ENCODE data around the gene HEXIM1. TPM values are rescaled to one million over a fixed set of nuclear protein-coding genes. Genes with fewer than 3 reads are reported as not detected.

The HEXIM1 gene
- total RNA-seq, 1 experiment from 2014 or later: 78.0 TPM

- Mint-ChIP-seq H3K4me3 (ENCODE audit: unreplicated experiment) (peak overlapping the region; percentile 23), H3K36me3 (ENCODE audit: insufficient read depth, unreplicated experiment) (peaks cover 42% of the 10 kb centered on the region), H3K4me1 (ENCODE audit: low read depth, unreplicated experiment) (peaks cover 44% of the 10 kb centered on the region), H3K27ac (ENCODE audit: unreplicated experiment) (peak overlapping the region; percentile 97), H3K27me3 (ENCODE audit: insufficient read depth, unreplicated experiment) (no peaks in the 10 kb centered on the region), H3K9me3 (ENCODE audit: unreplicated experiment) (no peaks in the 10 kb centered on the region)
- TF ChIP-seq CTCF (IDR thresholded peaks at IDR 0.05; ENCODE audit: insufficient read depth in 1 of 2, low read depth in 1 of 2, low read length in 1 of 2, severe bottlenecking in 1 of 2, unreplicated experiment in 1 of 2): no peak
- intact Hi-C loops (cut with micrococcal nuclease; ENCODE audit: unreplicated experiment): no loop called here
- no peak for DNase-seq
- CTCF ChIA-PET: interaction anchor here (0.6 to 1.3 kb wide), 2 partner anchors 8 to 169 kb away, joined by 3 to 5 read pairs; partner anchors contain the start of gene ACBD4
- POLR2A ChIA-PET: interaction anchor here (1.4 kb wide), 1 partner anchor 21 kb away, joined by 3 read pairs; the partner anchor contains the start of gene HEXIM1
- no peaks in the 10 kb centered on the region; the same call in 1 of the 2 replicates for H3K36me3 ChIP-seq (ENCODE audit: control insufficient read depth, insufficient read depth, low read length)
- H3K4me3 ChIP-seq (ENCODE audit: low read depth, low read length): no peak overlapping the region
- H3K27me3 ChIP-seq (replicated peaks; ENCODE audit: control insufficient read depth, insufficient read depth, low read length): no peaks in the 10 kb centered on the region
- peaks cover 75% of the 10 kb centered on the region for H3K4me1 ChIP-seq
- H3K9me3 ChIP-seq: no peaks in the 10 kb centered on the region
- BruUV-seq (replicated peaks): no TSS peak
Observed at GRCh38 chr17:45127207-45127547, 21.1 kb upstream of the HEXIM1 start.

GRCh38 chr17:45127548-45128300 lies 20.6 kb upstream of the HEXIM1 start:
- Histone ChIP-seq H3K9me3 (no peaks in the 10 kb centered on the region), H3K4me1 (peaks cover 69% of the 10 kb centered on the region)
- BruUV-seq (replicated peaks): no TSS peak

More at GRCh38 chr17:45127548-45128300, 20.6 kb upstream of the HEXIM1 start:
- Histone ChIP-seq H3K36me3 (ENCODE audit: control insufficient read depth, insufficient read depth, low read length) (no peaks in the 10 kb centered on the region; the same call in 1 of the 2 replicates), H3K27me3 (replicated peaks; ENCODE audit: control insufficient read depth, insufficient read depth, low read length) (no peaks in the 10 kb centered on the region), H3K4me3 (ENCODE audit: low read depth, low read length) (no peak overlapping the region)
- Mint-ChIP-seq H3K4me3 (ENCODE audit: unreplicated experiment) (peak overlapping the region; percentile 23), H3K4me1 (ENCODE audit: low read depth, unreplicated experiment) (peaks cover 43% of the 10 kb centered on the region), H3K27ac (ENCODE audit: unreplicated experiment) (peak overlapping the region; percentile 97), H3K9me3 (ENCODE audit: unreplicated experiment) (no peaks in the 10 kb centered on the region), H3K27me3 (ENCODE audit: insufficient read depth, unreplicated experiment) (no peaks in the 10 kb centered on the region), H3K36me3 (ENCODE audit: insufficient read depth, unreplicated experiment) (peaks cover 43% of the 10 kb centered on the region)
- intact Hi-C loops (cut with micrococcal nuclease; ENCODE audit: unreplicated experiment): no loop called here
- TF ChIP-seq CTCF (IDR thresholded peaks at IDR 0.05; ENCODE audit: insufficient read depth in 1 of 2, low read depth in 1 of 2, low read length in 1 of 2, severe bottlenecking in 1 of 2, unreplicated experiment in 1 of 2): no peak
- ChIA-PET CTCF (interaction anchor here (0.5 to 1.3 kb wide), 3 partner anchors 8 to 170 kb away, joined by 3 to 5 read pairs (median 4); partner anchors contain the start of gene ACBD4), POLR2A (interaction anchor here (1.4 kb wide), 1 partner anchor 21 kb away, joined by 3 read pairs; the partner anchor contains the start of gene HEXIM1)
- DNase-seq: peak; percentile 53 to 74

Data from Caco-2 (cell line).